WTC11 (cell line): ENCODE results near the gene FMN2.

Experiments used
- ATF1 ChIP-seq: sonication (generic); formaldehyde crosslinking; IDR thresholded peaks from 2 replicates; pipeline ENCODE4 v1.8.1; 2023; ENCODE audit warnings: mild to moderate bottlenecking, moderate library complexity, missing genetic modification reagents
- CTCF ChIP-seq: fragments of 200-600 bp; IDR thresholded peaks from 2 replicates; pipeline ENCODE4 v1.8.0; 2022; ENCODE audit warnings: antibody characterized with exemption
- GRHL2 ChIP-seq: fragments of 250-450 bp; sonication (Bioruptor Pico); IDR thresholded peaks from 2 replicates; pipeline ENCODE4 v1.8.0; 2022; ENCODE audit warnings: mild to moderate bottlenecking, moderate library complexity; ENCODE audit not compliant: insufficient replicate concordance, severe bottlenecking
- ZNF232 ChIP-seq: sonication (generic); formaldehyde crosslinking; IDR thresholded peaks from 2 replicates; pipeline ENCODE4 v1.8.0; 2022; ENCODE audit warnings: mild to moderate bottlenecking, missing genetic modification reagents

- no peak for TF ChIP-seq ZNF232 (CRISPR knock-in tag)
- TF ChIP-seq GRHL2 (CRISPR knock-in tag): no peak
- TF ChIP-seq ATF1 (CRISPR knock-in tag): no peak
- no peak for TF ChIP-seq CTCF
Observed at GRCh38 chr1:240496941-240497340, 405.3 kb downstream of the FMN2 start.
